Nephron (organoid): ENCODE data around the gene CAMKV.

Experiments used
- H3K27ac Mint-ChIP-seq, 3 experiments: 2 replicates each; pipeline ENCODE4 v1.8.0; 2020; ENCODE audit warnings: mixed read lengths in 3 of 3, mild to moderate bottlenecking in 2 of 3, moderate library complexity in 1 of 3
- H3K27me3 Mint-ChIP-seq: 2 replicates; pipeline ENCODE4 v1.8.0; 2021; ENCODE audit warnings: low read depth, mild to moderate bottlenecking, moderate library complexity, mixed read lengths
- H3K36me3 Mint-ChIP-seq: 2 replicates; pipeline ENCODE4 v1.8.0; 2020; ENCODE audit warnings: low read depth, mixed read lengths
- H3K4me1 Mint-ChIP-seq: 2 replicates; pipeline ENCODE4 v1.8.0; 2020; ENCODE audit warnings: mixed read lengths
- H3K4me3 Mint-ChIP-seq, 3 experiments: 2 replicates each; pipeline ENCODE4 v1.8.0; 2020; ENCODE audit warnings: mild to moderate bottlenecking in 3 of 3, mixed read lengths in 3 of 3, moderate library complexity in 2 of 3
- H3K9me3 Mint-ChIP-seq: 2 replicates; pipeline ENCODE4 v1.8.0; 2020; ENCODE audit warnings: mixed read lengths
- CTCF ChIP-seq, 3 experiments: fragments of 200-600 bp; sonication (generic); IDR thresholded peaks; one replicate each; pipeline ENCODE4 v1.5.0; 2021; ENCODE audit warnings: antibody characterized with exemption in 3 of 3; ENCODE audit not compliant: unreplicated experiment in 3 of 3

CAMKV gene

GRCh38 chr3:49882166-49882565 lies 12.5 kb upstream of the CAMKV start:
- Mint-ChIP-seq H3K27me3 (peaks cover 3% of the 10 kb centered on the region), H3K36me3 (no peaks in the 10 kb centered on the region), H3K4me1 (peaks cover 14% of the 10 kb centered on the region), H3K27ac (peak overlapping the region in 1 of 3 experiments; percentile 45), H3K9me3 (no peaks in the 10 kb centered on the region), H3K4me3 (no peak overlapping the region)
- no peak for TF ChIP-seq CTCF (IDR thresholded peaks at IDR 0.05; ENCODE audit: unreplicated experiment in 3 of 3)

GRCh38 chr3:49880581-49881315 lies 11.0 kb upstream of the CAMKV start:
- no peaks in the 10 kb centered on the region for H3K9me3 Mint-ChIP-seq
- peaks cover 3% of the 10 kb centered on the region for H3K27me3 Mint-ChIP-seq
- H3K36me3 Mint-ChIP-seq: no peaks in the 10 kb centered on the region

GRCh38 chr3:49879721-49880120 lies 10.0 kb upstream of the CAMKV start:
- Mint-ChIP-seq H3K36me3 (no peaks in the 10 kb centered on the region), H3K4me1 (peaks cover 14% of the 10 kb centered on the region), H3K4me3 (no peak overlapping the region), H3K27ac (no peak overlapping the region), H3K27me3 (peaks cover 3% of the 10 kb centered on the region), H3K9me3 (no peaks in the 10 kb centered on the region)
- no peak for TF ChIP-seq CTCF (IDR thresholded peaks at IDR 0.05; ENCODE audit: unreplicated experiment in 3 of 3)

More at GRCh38 chr3:49880581-49881315, 11.0 kb upstream of the CAMKV start:
- H3K4me1 Mint-ChIP-seq: peaks cover 14% of the 10 kb centered on the region
- H3K27ac Mint-ChIP-seq: no peak overlapping the region
- H3K4me3 Mint-ChIP-seq: no peak overlapping the region
- no peak for TF ChIP-seq CTCF (IDR thresholded peaks at IDR 0.05; ENCODE audit: unreplicated experiment in 3 of 3)

GRCh38 chr3:49878686-49879085 lies 9.0 kb upstream of the CAMKV start:
- Mint-ChIP-seq H3K4me1 (peaks cover 14% of the 10 kb centered on the region), H3K4me3 (no peak overlapping the region), H3K36me3 (no peaks in the 10 kb centered on the region), H3K27ac (no peak overlapping the region), H3K27me3 (peaks cover 3% of the 10 kb centered on the region), H3K9me3 (no peaks in the 10 kb centered on the region)
- no peak for TF ChIP-seq CTCF (IDR thresholded peaks at IDR 0.05; ENCODE audit: unreplicated experiment in 3 of 3)

- Mint-ChIP-seq H3K4me3 (no peak overlapping the region), H3K27ac (no peak overlapping the region), H3K9me3 (no peaks in the 10 kb centered on the region), H3K27me3 (peaks cover under 1% of the 10 kb centered on the region), H3K36me3 (no peaks in the 10 kb centered on the region), H3K4me1 (peaks cover 14% of the 10 kb centered on the region)
- no peak for TF ChIP-seq CTCF (IDR thresholded peaks at IDR 0.05; ENCODE audit: unreplicated experiment in 3 of 3)
These were observed 8.0 kb upstream of the CAMKV start for GRCh38 chr3:49877716-49878115.

GRCh38 chr3:49876567-49876966 lies 6.9 kb upstream of the CAMKV start:
- no peaks in the 10 kb centered on the region for H3K36me3 Mint-ChIP-seq

More at GRCh38 chr3:49876567-49876966, 6.9 kb upstream of the CAMKV start:
- peaks cover 6% of the 10 kb centered on the region for H3K4me1 Mint-ChIP-seq
- TF ChIP-seq CTCF (IDR thresholded peaks at IDR 0.05; ENCODE audit: unreplicated experiment in 3 of 3): no peak
- H3K27ac Mint-ChIP-seq: no peak overlapping the region
- H3K27me3 Mint-ChIP-seq: peaks cover 6% of the 10 kb centered on the region
- no peaks in the 10 kb centered on the region for H3K9me3 Mint-ChIP-seq
- H3K4me3 Mint-ChIP-seq: no peak overlapping the region
